Measurements from ENCODE around the gene LGALS7. TPM values are rescaled to one million over a fixed set of nuclear protein-coding genes. Genes with fewer than 3 reads are reported as not detected.

Gene LGALS7
- total and polyA plus RNA-seq, 10 of the 15 experiments (the other 5 are each of a cell fraction or from before 2014, with no cell fraction given): 0.19 TPM; not detected in 9

GRCh38 chr19:38740257-38740592 is 33.1 kb downstream of the LGALS7 start:
- Histone ChIP-seq H3K9ac (ENCODE audit: control insufficient read depth, insufficient read depth, low read length) (no peak overlapping the region), H3K27me3 (replicated peaks in 1 of 2; ENCODE audit: control insufficient read depth in 2 of 2, insufficient read depth in 2 of 2, low read length in 1 of 2) (no peaks in the 10 kb centered on the region), H3K79me2 (ENCODE audit: control insufficient read depth, insufficient read depth, low read length) (no peaks in the 10 kb centered on the region; the same call in 1 of the 2 replicates), H2AFZ (ENCODE audit: control insufficient read depth, low read depth, low read length) (no peak overlapping the region), H3K4me2 (ENCODE audit: control insufficient read depth, insufficient read depth) (no peak overlapping the region), H4K20me1 (ENCODE audit: control insufficient read depth, insufficient read depth) (no peaks in the 10 kb centered on the region), H3K9me3 (replicated peaks; ENCODE audit: control insufficient read depth, insufficient read depth, low read length) (no peaks in the 10 kb centered on the region), H3K36me3 (ENCODE audit: control insufficient read depth in 2 of 2, insufficient read depth in 2 of 2, low read length in 1 of 2) (no peaks in the 10 kb centered on the region), H3K27ac (ENCODE audit: control insufficient read depth, insufficient read depth) (no peak overlapping the region), H3K4me1 (ENCODE audit: control insufficient read depth, insufficient read depth, low read length) (peaks cover 4% of the 10 kb centered on the region), H3K4me3 (no peak overlapping the region)
- intact Hi-C loops (cut with micrococcal nuclease; ENCODE audit: unreplicated experiment) (no loop called here), in situ Hi-C loops (cut with MboI) (no loop called here)
- TF ChIP-seq ZNF384 (IDR thresholded peaks at IDR 0.05; ENCODE audit: borderline replicate concordance, low read depth, low read length) (no peak), RFX5 (IDR thresholded peaks at IDR 0.05; ENCODE audit: low read depth, low read length) (no peak), JUNB (IDR thresholded peaks at IDR 0.05) (no peak), SRF (IDR thresholded peaks at IDR 0.05; ENCODE audit: low read depth in 2 of 2, low read length in 2 of 2) (no peak), ZNF217 (IDR thresholded peaks at IDR 0.05) (no peak), E2F4 (IDR thresholded peaks at IDR 0.05; ENCODE audit: low read depth, low read length) (no peak), CTCF (IDR thresholded peaks at IDR 0.05 in 2 of 3, conservative IDR thresholded peaks at IDR 0.05 in 1 of 3; ENCODE audit: control insufficient read depth in 2 of 3, extremely low read depth in 1 of 3, insufficient read depth in 1 of 3, low read depth in 3 of 3, low read length in 3 of 3) (no peak), HDAC6 (IDR thresholded peaks at IDR 0.05; ENCODE audit: unreplicated experiment) (no peak), STAT1 (conservative IDR thresholded peaks at IDR 0.05) (no peak), PAX5 (IDR thresholded peaks at IDR 0.05; ENCODE audit: borderline replicate concordance, low read depth, low read length) (no peak), TCF3 (IDR thresholded peaks at IDR 0.05; ENCODE audit: borderline replicate concordance, insufficient read depth, low read depth, low read length) (no peak), ZNF24 (IDR thresholded peaks at IDR 0.05) (no peak), TARDBP (IDR thresholded peaks at IDR 0.05; ENCODE audit: borderline replicate concordance) (no peak), EGR1 (IDR thresholded peaks at IDR 0.05; ENCODE audit: borderline replicate concordance in 1 of 2, low read depth in 2 of 2, low read length in 2 of 2) (no peak), CEBPB (IDR thresholded peaks at IDR 0.05; ENCODE audit: borderline replicate concordance in 1 of 2, low read depth in 2 of 2, low read length in 2 of 2) (no peak)
- TF ChIP-seq, protein P1, sequence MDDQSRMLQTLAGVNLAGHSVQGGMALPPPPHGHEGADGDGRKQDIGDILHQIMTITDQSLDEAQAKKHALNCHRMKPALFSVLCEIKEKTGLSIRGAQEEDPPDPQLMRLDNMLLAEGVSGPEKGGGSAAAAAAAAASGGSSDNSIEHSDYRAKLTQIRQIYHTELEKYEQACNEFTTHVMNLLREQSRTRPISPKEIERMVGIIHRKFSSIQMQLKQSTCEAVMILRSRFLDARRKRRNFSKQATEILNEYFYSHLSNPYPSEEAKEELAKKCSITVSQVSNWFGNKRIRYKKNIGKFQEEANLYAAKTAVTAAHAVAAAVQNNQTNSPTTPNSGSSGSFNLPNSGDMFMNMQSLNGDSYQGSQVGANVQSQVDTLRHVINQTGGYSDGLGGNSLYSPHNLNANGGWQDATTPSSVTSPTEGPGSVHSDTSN (IDR thresholded peaks at IDR 0.05; ENCODE audit: insufficient replicate concordance, low read depth, low read length): no peak
- ChIA-PET POLR2A (interaction anchor here (0.7 kb wide), 1 partner anchor 21 kb away, joined by 4 read pairs; no protein-coding TSS in a partner anchor), SMC1A (ENCODE audit: uncharacterized antibody, unreplicated experiment) (no interaction called here), CTCF (interaction anchor here (1.5 kb wide), 1 partner anchor 29 kb away, joined by 4 read pairs; no protein-coding TSS in a partner anchor), RAD21 (ENCODE audit: unreplicated experiment) (no interaction called here)
- WGBS (ENCODE audit: insufficient coverage, insufficient replicate concordance, low lambda C conversion rate, missing lambda C conversion rate): 47% methylated on average over 9 of the region's 9 CpGs
- DNase-seq (ENCODE audit: low read depth, low spot score) (no peak), ATAC-seq (no peak), FAIRE-seq (no peak)
- no TSS peak for BruUV-seq (replicated peaks)
